HepG2 (cell line): ENCODE measurements around the gene ARFGAP3. TPM values are rescaled to one million over a fixed set of nuclear protein-coding genes. Genes with fewer than 3 reads are reported as not detected.

Experiments used
- ATAC-seq: fragments of 200-7000 bp; cut with Tn5 transposase; 3 replicates; pipeline ENCODE4 v1.9.1; 2020; ENCODE audit warnings: mild to moderate bottlenecking, moderate library complexity
- BruUV-seq: library from RNA; stranded (reverse); fragments of 400-500 nt; replicated peaks from 2 replicates; lab custom pipeline; 2021; lab: Mats Ljungman, UMichigan
- CTCF ChIA-PET: fragments of 300-600 bp; formaldehyde crosslinking; extraction: SDS; loops from one replicate; lab custom pipeline; 2021; ENCODE audit warnings: low total read pairs, inconsistent platforms, low intra/inter-chr PET ratio; lab: Yijun Ruan, JAX
- POLR2A ChIA-PET: fragments of 350-600 bp; sonication (Branson Sonifier 250); formaldehyde crosslinking; loops from one replicate; lab custom pipeline; 2020; ENCODE audit warnings: antibody characterized with exemption, inconsistent platforms; lab: Yijun Ruan, JAX
- DNase-seq: peaks from one replicate; pipeline ENCODE4 v3.0.0-alpha.2; 2015; ENCODE audit warnings: low spot score
- FAIRE-seq: peaks from 3 replicates; lab custom pipeline; 2011; peaks lifted over from hg19 to GRCh38; lab: Jason Lieb, UNC
- H2AFZ ChIP-seq: one replicate; pipeline ENCODE4 v1.6.1; 2011; ENCODE audit warnings: low read length, inconsistent platforms
- H3K27ac ChIP-seq: fragments of 300-600 bp; 3 replicates; pipeline ENCODE4 v1.8.0; 2011; ENCODE audit warnings: mixed run types, mild to moderate bottlenecking, mixed read lengths, low read length, inconsistent platforms; ENCODE audit not compliant: insufficient read depth; ENCODE audit errors: extremely low read length
- H3K27me3 ChIP-seq, 2 experiments: fragments of 200-600 bp in 1 of 2; 2 replicates in 1 of 2; 3 replicates in 1 of 2; pipeline versions ENCODE4 v1.6.0 to v1.8.0; 2011; ENCODE audit warnings: low read length in 2 of 2, mild to moderate bottlenecking in 2 of 2, moderate library complexity in 2 of 2, inconsistent platforms in 1 of 2; ENCODE audit not compliant: insufficient read depth in 2 of 2, control insufficient read depth in 1 of 2
- H3K36me3 ChIP-seq, 2 experiments: fragments of 200-600 bp in 1 of 2; replicated peaks in 1 of 2; 2 replicates in 1 of 2; 3 replicates in 1 of 2; pipeline versions ENCODE4 v1.5.1 to v1.8.0; 2011; ENCODE audit warnings: low read length in 2 of 2, inconsistent platforms in 1 of 2; ENCODE audit not compliant: insufficient read depth in 2 of 2, control insufficient read depth in 1 of 2
- H3K4me1 ChIP-seq: 2 replicates; pipeline ENCODE4 v1.5.1; 2012; ENCODE audit warnings: low read length, inconsistent platforms; ENCODE audit not compliant: insufficient read depth
- H3K4me2 ChIP-seq: 2 replicates; pipeline ENCODE4 v1.6.0; 2011; ENCODE audit warnings: low read depth, low read length, inconsistent platforms
- H3K4me3 ChIP-seq, 3 experiments: fragments of 200-600 bp in 1 of 3; sonication (generic), shearing (Covaris generic) in 1 of 3; replicated peaks in 1 of 3; 2 replicates each; pipeline ENCODE4 v1.5.1; 2011 to 2016; ENCODE audit warnings: low read length in 3 of 3, inconsistent platforms in 2 of 3, low read depth in 2 of 3, mild to moderate bottlenecking in 2 of 3, control low read depth in 1 of 3, mixed read lengths in 1 of 3; ENCODE audit not compliant: insufficient read depth in 1 of 3
- H3K79me2 ChIP-seq: one replicate; pipeline ENCODE4 v1.6.1; 2011; ENCODE audit warnings: low read length, inconsistent platforms; ENCODE audit not compliant: insufficient read depth
- H3K9ac ChIP-seq: 2 replicates; pipeline ENCODE4 v1.6.0; 2011; ENCODE audit warnings: mild to moderate bottlenecking, low read depth, low read length, inconsistent platforms; ENCODE audit not compliant: insufficient read depth
- H3K9me3 ChIP-seq: 2 replicates; pipeline ENCODE4 v1.5.1; 2012; ENCODE audit warnings: mild to moderate bottlenecking, low read length
- H4K20me1 ChIP-seq: 2 replicates; pipeline ENCODE4 v1.6.0; 2011; ENCODE audit warnings: inconsistent platforms, mild to moderate bottlenecking, low read length, moderate library complexity; ENCODE audit not compliant: insufficient read depth
- ATF1 ChIP-seq: IDR thresholded peaks from 2 replicates; pipeline ENCODE4 v1.6.1; 2016; ENCODE audit warnings: mild to moderate bottlenecking, control low read depth
- CREBL2 ChIP-seq: sonication (generic); formaldehyde crosslinking; IDR thresholded peaks from 2 replicates; pipeline ENCODE4 v1.8.1; 2023; ENCODE audit warnings: missing genetic modification reagents, mild to moderate bottlenecking, borderline replicate concordance
- HMG20B ChIP-seq: conservative IDR thresholded peaks from 2 replicates; pipeline ENCODE4 v1.6.1; 2016; ENCODE audit warnings: missing genetic modification reagents, missing compliant biosample characterization
- KDM4B ChIP-seq: sonication (generic); formaldehyde crosslinking; IDR thresholded peaks from 2 replicates; pipeline ENCODE4 v1.4.0; 2020; ENCODE audit warnings: missing genetic modification reagents
- MED1 ChIP-seq: sonication (generic); formaldehyde crosslinking; IDR thresholded peaks from 2 replicates; pipeline ENCODE4 v1.4.0; 2020; ENCODE audit warnings: missing genetic modification reagents
- POGZ ChIP-seq: sonication (generic); formaldehyde crosslinking; IDR thresholded peaks from 2 replicates; pipeline ENCODE4 v1.4.0; 2020; ENCODE audit warnings: mild to moderate bottlenecking, missing genetic modification reagents
- RFX5 ChIP-seq: IDR thresholded peaks from 2 replicates; pipeline ENCODE4 v1.6.1; 2011; ENCODE audit warnings: low read depth, low read length, improper control_type of control experiment
- RNF2 ChIP-seq: fragments of 450-650 bp; conservative IDR thresholded peaks from 2 replicates; pipeline ENCODE4 v1.6.1; 2016; ENCODE audit warnings: low read depth
- RXRB ChIP-seq: IDR thresholded peaks from 2 replicates; pipeline ENCODE4 v1.6.1; 2016; ENCODE audit warnings: borderline replicate concordance, missing genetic modification reagents, missing compliant biosample characterization
- SNAPC4 ChIP-seq: sonication (generic); formaldehyde crosslinking; IDR thresholded peaks from 2 replicates; pipeline ENCODE4 v1.4.0; 2020; ENCODE audit warnings: mild to moderate bottlenecking, missing genetic modification reagents
- THAP11 ChIP-seq: IDR thresholded peaks from 2 replicates; pipeline ENCODE4 v1.6.1; 2016; ENCODE audit warnings: missing biosample characterization, missing genetic modification reagents
- ZBTB20 ChIP-seq: sonication (generic); formaldehyde crosslinking; IDR thresholded peaks from 2 replicates; pipeline ENCODE4 v1.8.1; 2023; ENCODE audit warnings: missing genetic modification reagents, low read depth, mild to moderate bottlenecking, borderline replicate concordance
- ZFP36 ChIP-seq: fragments of 150-350 bp; IDR thresholded peaks from 2 replicates; pipeline ENCODE4 v1.6.1; 2018; ENCODE audit warnings: borderline replicate concordance, low read length, low read depth; ENCODE audit not compliant: partially characterized antibody
- WGBS: methylation state at CpG from one replicate; pipeline ENCODE4 v1.1.6; 2017; ENCODE audit warnings: low lambda C conversion rate; 5-methylcytosine and 5-hydroxymethylcytosine counted together
- in situ Hi-C: cut with HindIII; loops from 2 replicates; pipeline ENCODE4 v1.10.0; 2017; ENCODE audit warnings: low pct_unique_long_range_greater_than_20kb; ENCODE audit not compliant: extremely low pct_ligation_motif_present
- intact Hi-C: fragments of 100-400 bp; cut with micrococcal nuclease; formaldehyde crosslinking; loops from one replicate; pipeline ENCODE4 v1.10.0; 2022; ENCODE audit not compliant: unreplicated experiment
- polyA plus RNA-seq, 8 experiments: library from polyadenylated mRNA; depleted of rRNA in 3 of 8; stranded (reverse) in 7 of 8; unstranded in 1 of 8; fragments of >200 nt; fragmentation: Illumina TruSeq in 4 of 8; extraction: Trizol in 4 of 8; gene quantifications; 2 replicates each; pipeline versions ENCODE4 v1.2.1 to v1.2.3, GENCODE V29; 2011 to 2016; ENCODE audit warnings: low read depth in 4 of 8, missing spikeins in 1 of 8, mixed read lengths in 1 of 8; ENCODE audit not compliant: insufficient read depth in 1 of 8
- total RNA-seq, 5 experiments: library from RNA; depleted of rRNA; stranded (reverse); fragments of >200 nt; fragmentation: Illumina TruSeq; extraction: Trizol; gene quantifications; 2 replicates each; pipeline ENCODE4 v1.2.3, GENCODE V29; 2016; ENCODE audit warnings: low read depth in 1 of 5

ARFGAP3 gene
- total and polyA plus RNA-seq, 2 of the 13 experiments (the other 11 are each of a cell fraction or from before 2014, with no cell fraction given), result 41.7 to 61.6 TPM

GRCh38 chr22:42844756-42845155 lies 12.3 kb downstream of the ARFGAP3 start:
- no TSS peak for BruUV-seq
- no peak for DNase-seq

More at GRCh38 chr22:42844756-42845155, 12.3 kb downstream of the ARFGAP3 start:
- 72% methylated on average over 4 of the region's 4 CpGs for WGBS
- H3K79me2 ChIP-seq, result peaks cover 15% of the 10 kb centered on the region
- 0 out of 2 replicates have a peak, but pooled peaks cover 4% of the 10 kb centered on the region for H4K20me1 ChIP-seq
- H3K4me1 ChIP-seq, result peaks cover 10% of the 10 kb centered on the region
- FAIRE-seq (no peak), ATAC-seq (no peak)
- H2AFZ ChIP-seq, result no peak overlapping the region
- H3K9me3 ChIP-seq, result no peaks in the 10 kb centered on the region
- H3K36me3 ChIP-seq, result peaks cover 6 to 58% of the 10 kb centered on the region in 2 experiments
- intact Hi-C loops, result no loop called here
- in situ Hi-C loops, result no loop called here
- ChIA-PET CTCF (no interaction called here), POLR2A (interaction anchor here (0.7 kb wide), 2 partner anchors 54 to 223 kb away, joined by 3 read pairs; no protein-coding TSS in a partner anchor)
- H3K9ac ChIP-seq, result no peak overlapping the region
- TF ChIP-seq RNF2 (no peak), ZBTB20 (CRISPR knock-in tag) (no peak), MED1 (no peak), CREBL2 (no peak), ATF1 (CRISPR knock-in tag) (no peak), RXRB (CRISPR knock-in tag) (no peak), ZFP36 (no peak), POGZ (no peak), THAP11 (no peak), SNAPC4 (CRISPR knock-in tag) (no peak), RFX5 (no peak), HMG20B (CRISPR knock-in tag) (no peak), KDM4B (CRISPR knock-in tag) (no peak)
- H3K4me3 ChIP-seq, result no peak overlapping the region
- H3K4me2 ChIP-seq, result no peak overlapping the region
- H3K27me3 ChIP-seq, result no peaks in the 10 kb centered on the region
- H3K27ac ChIP-seq, result no peak overlapping the region
